MCF 10A (cell line): Measurements from ENCODE around the gene FGFBP2. TPM values are rescaled to one million over a fixed set of nuclear protein-coding genes. Genes with fewer than 3 reads are reported as not detected.

Experiments used
- BruUV-seq: library from RNA; stranded (reverse); fragments of 400-500 nt; replicated peaks from 2 replicates; lab custom pipeline; 2021; lab: Mats Ljungman, UMichigan
- CTCF ChIA-PET: fragments of 300-600 bp; sonication (Branson Sonifier 250); formaldehyde crosslinking; extraction: SDS; loops from one replicate; lab custom pipeline; 2021; ENCODE audit warnings: antibody characterized with exemption, inconsistent platforms; lab: Yijun Ruan, JAX
- POLR2A ChIA-PET: fragments of 300-600, 350-650 bp; sonication (Branson Sonifier 250); formaldehyde crosslinking; extraction: SDS; loops from one replicate; lab custom pipeline; 2020; ENCODE audit warnings: antibody characterized with exemption, inconsistent platforms; lab: Yijun Ruan, JAX
- DNase-seq: peaks from one replicate; pipeline ENCODE4 v3.0.0-alpha.2; 2018; ENCODE audit not compliant: unreplicated experiment
- H3K27ac Mint-ChIP-seq: one replicate; pipeline ENCODE4 v1.8.0; 2022; ENCODE audit warnings: mild to moderate bottlenecking, low read depth, mixed read lengths; ENCODE audit not compliant: unreplicated experiment
- H3K27me3 Mint-ChIP-seq: one replicate; pipeline ENCODE4 v1.8.0; 2022; ENCODE audit warnings: mixed read lengths; ENCODE audit not compliant: insufficient read depth, unreplicated experiment
- H3K36me3 Mint-ChIP-seq: one replicate; pipeline ENCODE4 v1.8.0; 2022; ENCODE audit warnings: mild to moderate bottlenecking, moderate library complexity, mixed read lengths; ENCODE audit not compliant: insufficient read depth, unreplicated experiment
- H3K4me1 Mint-ChIP-seq: one replicate; pipeline ENCODE4 v1.8.0; 2022; ENCODE audit warnings: mixed read lengths; ENCODE audit not compliant: insufficient read depth, unreplicated experiment
- H3K4me3 Mint-ChIP-seq: one replicate; pipeline ENCODE4 v1.8.0; 2022; ENCODE audit warnings: mild to moderate bottlenecking, moderate library complexity, mixed read lengths; ENCODE audit not compliant: unreplicated experiment
- H3K9me3 Mint-ChIP-seq: one replicate; pipeline ENCODE4 v1.8.0; 2022; ENCODE audit warnings: mixed read lengths; ENCODE audit not compliant: unreplicated experiment
- CTCF ChIP-seq: fragments of 200-600 bp; IDR thresholded peaks from one replicate; pipeline ENCODE4 v1.8.0; 2022; ENCODE audit warnings: antibody characterized with exemption, mild to moderate bottlenecking; ENCODE audit not compliant: unreplicated experiment
- intact Hi-C: fragments of 100-400 bp; cut with micrococcal nuclease; formaldehyde crosslinking; loops from 2 replicates; pipeline ENCODE4 v1.14.1; 2022
- total RNA-seq: library from RNA; stranded (reverse); gene quantifications from 2 replicates; pipeline ENCODE4 v1.2.3, GENCODE V29; 2022

The FGFBP2 gene
- total RNA-seq, 1 experiment from 2014 or later, result not detected

GRCh38 chr4:16006771-16007446 is 43.9 kb upstream of the FGFBP2 start:
- intact Hi-C loops, result no loop called here
- Mint-ChIP-seq H3K27ac (no peak overlapping the region), H3K27me3 (no peaks in the 10 kb centered on the region), H3K9me3 (no peaks in the 10 kb centered on the region), H3K36me3 (no peaks in the 10 kb centered on the region), H3K4me1 (no peaks in the 10 kb centered on the region), H3K4me3 (no peak overlapping the region)
- ChIA-PET POLR2A (no interaction called here), CTCF (interaction anchor here (0.6 to 6.6 kb wide), 7 partner anchors 51 to 527 kb away, joined by 3 to 112 read pairs (median 5); no protein-coding TSS in a partner anchor)
- TF ChIP-seq CTCF, result no peak
- BruUV-seq, result no TSS peak
- no peak for DNase-seq

- CTCF ChIA-PET, result interaction anchor here (0.6 to 6.6 kb wide), 7 partner anchors 41 to 701 kb away, joined by 3 to 112 read pairs (median 3); partner anchors contain the start of gene FAM200B
Measured at GRCh38 chr4:16005676-16006075, 42.7 kb upstream of the FGFBP2 start.

GRCh38 chr4:16001484-16001858 is 38.5 kb upstream of the FGFBP2 start:
- Mint-ChIP-seq H3K27ac (no peak overlapping the region), H3K27me3 (no peaks in the 10 kb centered on the region), H3K9me3 (no peaks in the 10 kb centered on the region), H3K4me3 (no peak overlapping the region), H3K36me3 (no peaks in the 10 kb centered on the region), H3K4me1 (no peaks in the 10 kb centered on the region)
- peak; percentile 75 for DNase-seq
- intact Hi-C loops, result loop anchor here (1.0 to 2.0 kb wide), 6 partner anchors 37 to 522 kb away; no protein-coding TSS in a partner anchor
- POLR2A ChIA-PET, result interaction anchor here (1.5 kb wide), 1 partner anchor 195 kb away, joined by 5 read pairs; no protein-coding TSS in a partner anchor
- BruUV-seq, result no TSS peak
- peak; percentile 94 for TF ChIP-seq CTCF
- CTCF ChIA-PET, result interaction anchor here (0.6 to 6.6 kb wide), 41 partner anchors 9 to 1093 kb away, joined by 3 to 112 read pairs (median 5); no protein-coding TSS in a partner anchor

More at GRCh38 chr4:16005676-16006075, 42.7 kb upstream of the FGFBP2 start:
- intact Hi-C loops, result no loop called here
- Mint-ChIP-seq H3K27me3 (no peaks in the 10 kb centered on the region), H3K36me3 (no peaks in the 10 kb centered on the region), H3K27ac (no peak overlapping the region), H3K4me3 (no peak overlapping the region), H3K4me1 (no peaks in the 10 kb centered on the region), H3K9me3 (no peaks in the 10 kb centered on the region)
- POLR2A ChIA-PET, result no interaction called here
- no peak for TF ChIP-seq CTCF
- DNase-seq, result no peak
- BruUV-seq, result no TSS peak

GRCh38 chr4:16000708-16001483 is 37.9 kb upstream of the FGFBP2 start:
- no peaks in the 10 kb centered on the region for H3K27me3 Mint-ChIP-seq
- intact Hi-C loops, result loop anchor here (1.0 to 2.0 kb wide), 6 partner anchors 37 to 522 kb away; no protein-coding TSS in a partner anchor
- no peak for TF ChIP-seq CTCF
- ChIA-PET CTCF (interaction anchor here (0.6 to 6.6 kb wide), 36 partner anchors 8 to 1092 kb away, joined by 3 to 112 read pairs (median 5); no protein-coding TSS in a partner anchor), POLR2A (interaction anchor here (0.5 to 1.5 kb wide), 2 partner anchors 195 to 221 kb away, joined by 3 to 5 read pairs; no protein-coding TSS in a partner anchor)
- H3K9me3 Mint-ChIP-seq, result no peaks in the 10 kb centered on the region
- H3K4me3 Mint-ChIP-seq, result no peak overlapping the region
- no peak for DNase-seq
- no peak overlapping the region for H3K27ac Mint-ChIP-seq
- no peaks in the 10 kb centered on the region for H3K4me1 Mint-ChIP-seq
- BruUV-seq, result no TSS peak
- no peaks in the 10 kb centered on the region for H3K36me3 Mint-ChIP-seq
